Posterior cingulate gyrus (tissue), 11 donors: ENCODE data around the gene BIRC5.
A peak's percentile ranks its signal among the peaks of the same experiment; 100 is the strongest.
"Not testable (repeated sequence)": the region's sequence is repeated elsewhere in the genome, so short reads cannot be mapped to it uniquely, and the experiment has no call there.

Experiments used
- DNase-seq, 10 donors: peaks; one replicate each; pipeline versions ENCODE4 v3.0.0 to v3.0.0-alpha.2; 2020 to 2021; ENCODE audit warnings: mixed read lengths in 3 of 10
- intact Hi-C: fragments of 100-400 bp; cut with DNase I; formaldehyde crosslinking; loops from one replicate; pipeline ENCODE4 v1.15.1; 2023

The BIRC5 gene

GRCh38 chr17:78223061-78223460 lies 9.0 kb downstream of the BIRC5 start:
- DNase-seq: no peak
- intact Hi-C loops: no loop called here

GRCh38 chr17:78223765-78224164 lies 9.7 kb downstream of the BIRC5 start:
- peak in 1 of 10 donors; percentile 39 for DNase-seq
- intact Hi-C loops: no loop called here

GRCh38 chr17:78224231-78225087 lies 10.4 kb downstream of the BIRC5 start:
- DNase-seq: peak in 4 of 10 donors; percentile 46 to 88 (median 76)
- intact Hi-C loops: no loop called here

GRCh38 chr17:78225088-78225865 lies 11.2 kb downstream of the BIRC5 start:
- intact Hi-C loops: no loop called here
- peak in 2 of 10 donors; percentile 52 to 54 for DNase-seq

GRCh38 chr17:78226055-78226758 lies 12.2 kb downstream of the BIRC5 start:
- intact Hi-C loops: no loop called here
- DNase-seq: peak in 1 of 10 donors; percentile 22

GRCh38 chr17:78226759-78227454 lies 12.9 kb downstream of the BIRC5 start:
- intact Hi-C loops: no loop called here

GRCh38 chr17:78227455-78227916 lies 13.4 kb downstream of the BIRC5 start:
- peak in 6 of 10 donors; percentile 32 to 95 (median 64) for DNase-seq
- intact Hi-C loops: no loop called here

More at GRCh38 chr17:78226759-78227454, 12.9 kb downstream of the BIRC5 start:
- DNase-seq: peak in 1 of 10 donors; percentile 57

- intact Hi-C loops: no loop called here
- DNase-seq: peak in 1 of 10 donors; percentile 12
Observed at GRCh38 chr17:78228176-78228575, 14.1 kb downstream of the BIRC5 start.

GRCh38 chr17:78230252-78230962 lies 16.4 kb downstream of the BIRC5 start:
- DNase-seq: peak in 2 of 10 donors; percentile 15 to 39
- intact Hi-C loops: no loop called here

- peak in 4 of 10 donors; percentile 54 to 90 (median 67) for DNase-seq
- intact Hi-C loops: no loop called here
Observed at GRCh38 chr17:78230996-78231935, 17.2 kb downstream of the BIRC5 start, which contains the start of gene TMEM235. TMEM235 (plus strand) TSS chr17:78231631; CDS start chr17:78232024, 393 bp downstream.

- intact Hi-C loops: no loop called here
- DNase-seq: peak in 4 of 10 donors; percentile 22 to 84 (median 56)
Observed at GRCh38 chr17:78231991-78232858, 18.2 kb downstream of the BIRC5 start.

GRCh38 chr17:78232859-78233173 lies 18.8 kb downstream of the BIRC5 start:
- intact Hi-C loops: no loop called here
- peak in 2 of 10 donors; percentile 19 to 63 for DNase-seq

GRCh38 chr17:78233678-78234077 lies 19.6 kb downstream of the BIRC5 start:
- peak in 3 of 10 donors; percentile 21 to 81 (median 27) for DNase-seq
- intact Hi-C loops: no loop called here

- intact Hi-C loops: no loop called here
- peak in 2 of 10 donors; percentile 59 to 80 for DNase-seq
Observed at GRCh38 chr17:78234261-78234865, 20.3 kb downstream of the BIRC5 start.

- peak in 8 of 10 donors; percentile 61 to 97 (median 76) for DNase-seq
- intact Hi-C loops: not testable (repeated sequence)
Observed at GRCh38 chr17:78235022-78235421, 21.0 kb downstream of the BIRC5 start.

- intact Hi-C loops: no loop called here
- DNase-seq: peak in 2 of 10 donors; percentile 37 to 69
Observed at GRCh38 chr17:78235885-78236284, 21.8 kb downstream of the BIRC5 start.
